Measurements from ENCODE around the gene PRPF18.
A peak's percentile ranks its signal among the peaks of the same experiment; 100 is the strongest.

PRPF18 gene

GRCh38 chr10:13604357-13605040 is 17.7 kb downstream of the PRPF18 start:
- no peak for DNase-seq

- peak in 6 of 56 donors; percentile 2 to 25 (median 7) for DNase-seq
Measured at GRCh38 chr10:13608246-13608853, 21.6 kb downstream of the PRPF18 start.

GRCh38 chr10:13612654-13613373 is 26.0 kb downstream of the PRPF18 start:
- DNase-seq: no peak

GRCh38 chr10:13613519-13613918 is 26.8 kb downstream of the PRPF18 start:
- peak in 1 of 56 donors; percentile 1 for DNase-seq

- DNase-seq: no peak
Measured at GRCh38 chr10:13614530-13615332, 28.0 kb downstream of the PRPF18 start.

- no peak for DNase-seq
Measured at GRCh38 chr10:13615650-13616300, 29.0 kb downstream of the PRPF18 start.

GRCh38 chr10:13617116-13617515 is 30.4 kb downstream of the PRPF18 start:
- DNase-seq: no peak

- no peak for DNase-seq
Measured at GRCh38 chr10:13621931-13622330, 35.2 kb downstream of the PRPF18 start.

- no peak for DNase-seq
Measured at GRCh38 chr10:13624630-13625029, 37.9 kb downstream of the PRPF18 start.

GRCh38 chr10:13627459-13628310 is 40.9 kb downstream of the PRPF18 start:
- DNase-seq: no peak

GRCh38 chr10:13628661-13629060 is 41.9 kb downstream of the PRPF18 start:
- no peak for DNase-seq

- no peak for DNase-seq
Measured at GRCh38 chr10:13629116-13629515, 42.4 kb downstream of the PRPF18 start.

- no peak for DNase-seq
Measured at GRCh38 chr10:13630231-13630630, 43.5 kb downstream of the PRPF18 start.

- DNase-seq: peak in 2 of 56 donors; percentile 17 to 32
Measured at GRCh38 chr10:13631594-13631993, 44.8 kb downstream of the PRPF18 start.

- DNase-seq: no peak
Measured at GRCh38 chr10:13632440-13632839, 45.7 kb downstream of the PRPF18 start.

- DNase-seq: no peak
Measured at GRCh38 chr10:13632884-13633440, 46.2 kb downstream of the PRPF18 start.

GRCh38 chr10:13633689-13634088 is 46.9 kb downstream of the PRPF18 start:
- DNase-seq: peak in 1 of 56 donors; percentile 21

- DNase-seq: peak in 1 of 56 donors; percentile 7
Measured at GRCh38 chr10:13634207-13634606, 47.4 kb downstream of the PRPF18 start.

GRCh38 chr10:13636776-13637175 is 50.0 kb downstream of the PRPF18 start:
- no peak for DNase-seq

Data from nucleus accumbens (tissue), 56 donors.